Ammon's horn (tissue), 1 donor: Measurements from ENCODE around the gene FTHL17.

Experiments
- DNase-seq: peaks from one replicate; pipeline ENCODE4 v3.0.0-alpha.2; 2016; ENCODE audit warnings: low spot score

The FTHL17 gene

GRCh38 chrX:31038575-31039326 lies 33.1 kb downstream of the FTHL17 start:
- peak; percentile 62 for DNase-seq

- peak; percentile 43 for DNase-seq
Observed at GRCh38 chrX:31036895-31037294, 34.9 kb downstream of the FTHL17 start.

DNA sequence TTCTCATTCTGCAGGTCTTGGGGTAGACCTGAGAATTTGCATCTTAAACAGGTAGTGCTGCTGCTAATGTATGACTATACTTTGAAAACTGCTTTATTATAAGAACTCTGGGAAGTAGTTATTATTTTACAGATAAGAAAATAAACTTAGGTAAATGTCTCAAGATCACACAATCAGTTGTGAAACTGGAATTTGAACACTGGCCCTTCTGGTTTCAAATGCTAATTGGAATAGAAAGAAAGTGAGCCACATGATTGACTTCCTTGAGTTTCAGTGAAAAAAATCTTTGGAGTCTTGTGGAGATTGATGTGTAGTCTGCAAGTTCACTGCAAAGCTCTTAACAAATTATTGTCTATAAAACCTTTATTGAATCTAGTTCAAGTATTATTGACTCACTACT lies 44.5 kb downstream of the FTHL17 start:
- no peak for DNase-seq

- DNase-seq = no peak
Observed at GRCh38 chrX:31024866-31025265, 47.0 kb downstream of the FTHL17 start.

DNA sequence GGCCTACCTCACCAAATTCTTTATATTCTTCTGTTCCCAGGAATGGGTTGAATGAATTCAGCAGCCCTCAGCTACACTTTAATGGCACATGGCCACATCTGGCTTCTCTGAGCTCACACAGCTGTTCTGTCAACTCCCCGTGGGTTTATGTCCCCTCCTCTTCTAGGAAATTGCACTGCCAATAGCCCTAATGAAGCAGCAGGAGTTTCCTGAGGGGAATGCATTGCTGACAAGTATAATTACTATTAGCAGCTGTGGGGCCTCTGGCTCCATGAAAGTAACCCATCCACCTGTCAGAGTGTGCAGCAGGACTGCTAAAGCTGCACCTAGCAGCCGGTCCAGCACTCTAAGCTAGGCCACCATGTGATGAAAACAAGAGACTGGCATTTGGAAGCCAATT lies 50.3 kb downstream of the FTHL17 start:
- no peak for DNase-seq
